HCT116 (cell line): ENCODE data around the gene OTOL1. TPM values are rescaled to one million over a fixed set of nuclear protein-coding genes. Genes with fewer than 3 reads are reported as not detected.

ENCODE experiments used
- ATAC-seq: fragments of 200-7000 bp; cut with Tn5 transposase; 2 replicates; pipeline ENCODE4 v1.9.1; 2020; ENCODE audit warnings: mild to moderate bottlenecking, moderate library complexity
- BruUV-seq: library from RNA; stranded (reverse); fragments of 400-500 nt; replicated peaks from 2 replicates; lab custom pipeline; 2021; lab: Mats Ljungman, UMichigan
- CTCF ChIA-PET: fragments of 300-600 bp; sonication (Branson Sonifier 250); formaldehyde crosslinking; loops from one replicate; lab custom pipeline; 2021; ENCODE audit warnings: antibody characterized with exemption; lab: Charles Lee
- POLR2A ChIA-PET: fragments of 300-600, 350-600 bp; sonication (Branson Sonifier 250); formaldehyde crosslinking; loops from one replicate; lab custom pipeline; 2021; ENCODE audit warnings: antibody characterized with exemption; lab: Charles Lee
- RAD21 ChIA-PET, 2 experiments: fragments of 300-600 bp; sonication (Branson Sonifier 250); formaldehyde crosslinking; loops; one replicate each; lab custom pipeline; 2023; ENCODE audit warnings: low total read pairs in 2 of 2; ENCODE audit not compliant: uncharacterized antibody in 2 of 2, unreplicated experiment in 2 of 2, low non-redundant PET in 1 of 2; lab: Charles Lee
- DNase-seq: peaks from one replicate; pipeline ENCODE4 v3.0.0-alpha.2; 2010; ENCODE audit warnings: low read depth, low spot score
- H2AFZ ChIP-seq: fragments of 200-600 bp; shearing (Covaris generic), sonication (generic); 2 replicates; pipeline ENCODE4 v1.6.1; 2017; ENCODE audit warnings: low read depth, mixed run types, mixed read lengths, antibody characterized with exemption, low read length; ENCODE audit not compliant: poor library complexity, severe bottlenecking
- H3K27ac ChIP-seq: 2 replicates; pipeline ENCODE4 v1.5.1; 2012; ENCODE audit warnings: low read depth, low read length
- H3K27me3 ChIP-seq: fragments of 200-600 bp; sonication (generic); 2 replicates; pipeline ENCODE4 v1.6.1; 2016; ENCODE audit warnings: mixed run types, low read length, mixed read lengths; ENCODE audit not compliant: insufficient read depth
- H3K36me3 ChIP-seq, 2 experiments: fragments of 200-500 bp in 1 of 2; fragments of 200-600 bp in 1 of 2; sonication (Bioruptor generic) in 1 of 2; sonication (generic) in 1 of 2; 2 replicates each; pipeline versions ENCODE4 v1.5.1 to v1.6.1; 2014 to 2016; ENCODE audit warnings: low read length in 2 of 2, inconsistent platforms in 1 of 2, mixed read lengths in 1 of 2, mixed run types in 1 of 2; ENCODE audit not compliant: insufficient read depth in 2 of 2, control insufficient read depth in 1 of 2
- H3K4me1 ChIP-seq, 2 experiments: fragments of 200-600 bp in 1 of 2; sonication (generic) in 1 of 2; 2 replicates each; pipeline versions ENCODE4 v1.5.1 to v1.6.1; 2012 to 2017; ENCODE audit warnings: low read length in 2 of 2, inconsistent platforms in 1 of 2, mild to moderate bottlenecking in 1 of 2, mixed read lengths in 1 of 2, mixed run types in 1 of 2, moderate library complexity in 1 of 2; ENCODE audit not compliant: insufficient read depth in 2 of 2, control insufficient read depth in 1 of 2
- H3K4me2 ChIP-seq: fragments of 200-600 bp; sonication (generic); 2 replicates; pipeline ENCODE4 v1.6.1; 2017; ENCODE audit warnings: mixed run types, low read length, mixed read lengths
- H3K4me3 ChIP-seq, 2 experiments: fragments of 200-600 bp in 1 of 2; sonication (generic) in 1 of 2; replicated peaks in 1 of 2; 2 replicates each; pipeline ENCODE4 v1.5.1; 2011 to 2016; ENCODE audit warnings: low read length in 2 of 2, control low read depth in 1 of 2, low read depth in 1 of 2, mild to moderate bottlenecking in 1 of 2, mixed read lengths in 1 of 2, mixed run types in 1 of 2
- H3K79me2 ChIP-seq: fragments of 200-600 bp; sonication (generic); 2 replicates; pipeline ENCODE4 v1.6.1; 2017; ENCODE audit warnings: mild to moderate bottlenecking, mixed run types, low read length, moderate library complexity, mixed read lengths; ENCODE audit not compliant: insufficient read depth
- H3K9ac ChIP-seq: fragments of 200-600 bp; sonication (generic); 2 replicates; pipeline ENCODE4 v1.6.1; 2016; ENCODE audit warnings: low read length, mixed read lengths
- H3K9me2 ChIP-seq: fragments of 200-600 bp; sonication (generic), shearing (Covaris generic); 2 replicates; pipeline ENCODE4 v1.6.1; 2017; ENCODE audit warnings: mixed run types, mild to moderate bottlenecking, moderate library complexity; ENCODE audit not compliant: insufficient read depth
- H3K9me3 ChIP-seq, 2 experiments: fragments of 200-500 bp in 1 of 2; fragments of 200-600 bp in 1 of 2; sonication (Bioruptor generic) in 1 of 2; sonication (generic) in 1 of 2; 2 replicates each; pipeline ENCODE4 v1.6.1; 2014 to 2017; ENCODE audit warnings: low read length in 2 of 2, mixed read lengths in 2 of 2, inconsistent platforms in 1 of 2, low read depth in 1 of 2, mild to moderate bottlenecking in 1 of 2, mixed run types in 1 of 2, moderate library complexity in 1 of 2; ENCODE audit not compliant: control insufficient read depth in 1 of 2, insufficient read depth in 1 of 2
- H4K20me1 ChIP-seq: fragments of 200-600 bp; sonication (generic), shearing (Covaris generic); 2 replicates; pipeline ENCODE4 v1.6.1; 2017; ENCODE audit warnings: mixed run types, mild to moderate bottlenecking, moderate library complexity; ENCODE audit not compliant: insufficient read depth
- ATF3 ChIP-seq: IDR thresholded peaks from 2 replicates; pipeline ENCODE4 v1.6.1; 2012
- CBX3 ChIP-seq: IDR thresholded peaks from 2 replicates; pipeline ENCODE4 v1.6.1; 2012; ENCODE audit warnings: low read depth
- CEBPB ChIP-seq: IDR thresholded peaks from 2 replicates; pipeline ENCODE4 v1.6.1; 2012; ENCODE audit warnings: low read depth
- CTCF ChIP-seq, 3 experiments: fragments of 200-600 bp in 1 of 3; sonication (generic) in 1 of 3; IDR thresholded peaks in 2 of 3; conservative IDR thresholded peaks in 1 of 3; 2 replicates each; pipeline ENCODE4 v1.5.1; 2012 to 2017; ENCODE audit warnings: low read depth in 2 of 3, low read length in 2 of 3, antibody characterized with exemption in 1 of 3, borderline replicate concordance in 1 of 3, control low read depth in 1 of 3, mild to moderate bottlenecking in 1 of 3, mixed read lengths in 1 of 3, mixed run types in 1 of 3, moderate library complexity in 1 of 3; ENCODE audit not compliant: insufficient read depth in 1 of 3
- EGR1 ChIP-seq: IDR thresholded peaks from 2 replicates; pipeline ENCODE4 v1.6.1; 2012; ENCODE audit warnings: low read depth
- ELF1 ChIP-seq: IDR thresholded peaks from 2 replicates; pipeline ENCODE4 v1.6.1; 2012; ENCODE audit warnings: low read depth, borderline replicate concordance
- FOSL1 ChIP-seq: IDR thresholded peaks from 2 replicates; pipeline ENCODE4 v1.6.1; 2012; ENCODE audit warnings: low read depth
- JUND ChIP-seq: IDR thresholded peaks from 2 replicates; pipeline ENCODE4 v1.6.1; 2012
- MAX ChIP-seq: IDR thresholded peaks from 2 replicates; pipeline ENCODE4 v1.6.1; 2012
- POLR2A ChIP-seq: IDR thresholded peaks from 2 replicates; pipeline ENCODE4 v1.7.0; 2011; ENCODE audit warnings: borderline replicate concordance; ENCODE audit not compliant: insufficient read depth, insufficient read length; ENCODE audit errors: extremely low read depth
- RAD21 ChIP-seq: IDR thresholded peaks from 2 replicates; pipeline ENCODE4 v1.6.1; 2012; ENCODE audit warnings: low read depth, mild to moderate bottlenecking
- SIN3A ChIP-seq: IDR thresholded peaks from 2 replicates; pipeline ENCODE4 v1.6.1; 2012; ENCODE audit warnings: low read depth
- SP1 ChIP-seq: IDR thresholded peaks from 2 replicates; pipeline ENCODE4 v1.6.1; 2012; ENCODE audit warnings: low read depth
- SRF ChIP-seq: IDR thresholded peaks from 2 replicates; pipeline ENCODE4 v1.6.1; 2012; ENCODE audit warnings: low read depth
- TCF7L2 ChIP-seq: IDR thresholded peaks from 2 replicates; pipeline ENCODE4 v1.7.0; 2011; ENCODE audit warnings: borderline replicate concordance, inconsistent platforms; ENCODE audit not compliant: insufficient read depth, insufficient read length; ENCODE audit errors: extremely low read depth
- YY1 ChIP-seq: IDR thresholded peaks from 2 replicates; pipeline ENCODE4 v1.6.1; 2011; ENCODE audit warnings: low read length, low read depth, moderate library complexity, mild to moderate bottlenecking; ENCODE audit not compliant: insufficient replicate concordance; ENCODE audit errors: extremely low read depth
- ZBTB33 ChIP-seq: IDR thresholded peaks from 2 replicates; pipeline ENCODE4 v1.6.1; 2011; ENCODE audit warnings: mild to moderate bottlenecking, low read length, moderate library complexity; ENCODE audit not compliant: insufficient replicate concordance; ENCODE audit errors: extremely low read depth
- ZFX ChIP-seq: fragments of 450-650 bp; IDR thresholded peaks from 2 replicates; pipeline ENCODE4 v1.6.1; 2017
- ZNF274 ChIP-seq: fragments of 200-500 bp; sonication (Bioruptor generic); IDR thresholded peaks from 2 replicates; pipeline ENCODE4 v1.6.1; 2014; ENCODE audit warnings: mild to moderate bottlenecking, low read depth, low read length, inconsistent platforms
- intact Hi-C: fragments of 100-400 bp; cut with micrococcal nuclease; formaldehyde crosslinking; loops from 2 replicates; pipeline ENCODE4 v1.10.0; 2022
- total RNA-seq: library from RNA; stranded (reverse); gene quantifications from one replicate; pipeline ENCODE4 v1.2.1, GENCODE V29; 2021; ENCODE audit not compliant: unreplicated experiment

Gene OTOL1
- total RNA-seq, 1 experiment from 2014 or later: not detected

GRCh38 chr3:161462138-161462537, 34.5 kb upstream of the OTOL1 start:
- CTCF ChIA-PET: no interaction called here
- DNase-seq (no peak), ATAC-seq (no peak)
- H3K4me1 ChIP-seq: no peaks in the 10 kb centered on the region
- H3K4me2 ChIP-seq: no peak overlapping the region
- H3K79me2 ChIP-seq: no peaks in the 10 kb centered on the region
- H2AFZ ChIP-seq: no peak overlapping the region
- RAD21 ChIA-PET: no interaction called here
- intact Hi-C loops: no loop called here
- no peaks in the 10 kb centered on the region for H3K36me3 ChIP-seq
- H3K4me3 ChIP-seq: no peak overlapping the region
- H3K9ac ChIP-seq: no peak overlapping the region
- POLR2A ChIA-PET: no interaction called here
- no peaks in the 10 kb centered on the region for H3K27me3 ChIP-seq
- H3K9me3 ChIP-seq: no peaks in the 10 kb centered on the region
- no peaks in the 10 kb centered on the region for H4K20me1 ChIP-seq
- BruUV-seq: no TSS peak
- no peak overlapping the region for H3K27ac ChIP-seq
- no peaks in the 10 kb centered on the region for H3K9me2 ChIP-seq
- TF ChIP-seq ZFX (no peak), SP1 (no peak), JUND (no peak), SRF (no peak), MAX (no peak), EGR1 (no peak), ATF3 (no peak), CTCF (IDR thresholded peaks at IDR 0.05 in 2 of 3, conservative IDR thresholded peaks at IDR 0.05 in 1 of 3; ENCODE audit: borderline replicate concordance in 1 of 3, insufficient read depth in 1 of 3, low read depth in 2 of 3, low read length in 2 of 3) (no peak), CEBPB (no peak), POLR2A (no peak), ELF1 (no peak), ZBTB33 (no peak), YY1 (no peak), SIN3A (no peak), ZNF274 (no peak), FOSL1 (no peak), RAD21 (no peak), CBX3 (no peak), TCF7L2 (no peak)
- TF ChIP-seq, all 23 proteins: peak for 0
